NAMALWA (cell line): Measurements from ENCODE around the gene HK1.
"Not testable (repeated sequence)": the region's sequence is repeated elsewhere in the genome, so short reads cannot be mapped to it uniquely, and the experiment has no call there.

Source experiments
- DNase-seq: peaks from one replicate; pipeline ENCODE4 v3.0.0-alpha.2; 2015; ENCODE audit warnings: low spot score

Gene HK1

DNA sequence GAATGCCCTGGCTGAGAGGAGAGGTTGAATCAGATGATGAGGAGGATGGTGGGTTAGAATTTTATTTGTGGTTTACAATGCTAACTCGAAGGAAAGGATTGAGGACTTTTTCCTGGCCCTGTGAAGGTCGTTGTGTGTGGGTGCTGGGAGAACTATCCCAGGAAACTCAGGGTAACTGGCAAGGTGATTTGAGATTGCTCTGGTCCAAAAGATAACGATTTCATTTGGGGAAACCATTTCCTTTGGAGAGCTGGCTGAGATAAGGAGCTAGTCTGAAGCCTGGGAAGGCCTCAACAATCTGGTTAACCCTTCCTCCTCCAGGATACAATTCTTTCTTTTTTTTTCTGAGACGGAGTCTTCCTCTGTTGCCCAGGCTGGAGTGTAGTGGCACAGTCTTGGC lies 33.0 kb downstream of the HK1 start:
- no peak for DNase-seq

DNA sequence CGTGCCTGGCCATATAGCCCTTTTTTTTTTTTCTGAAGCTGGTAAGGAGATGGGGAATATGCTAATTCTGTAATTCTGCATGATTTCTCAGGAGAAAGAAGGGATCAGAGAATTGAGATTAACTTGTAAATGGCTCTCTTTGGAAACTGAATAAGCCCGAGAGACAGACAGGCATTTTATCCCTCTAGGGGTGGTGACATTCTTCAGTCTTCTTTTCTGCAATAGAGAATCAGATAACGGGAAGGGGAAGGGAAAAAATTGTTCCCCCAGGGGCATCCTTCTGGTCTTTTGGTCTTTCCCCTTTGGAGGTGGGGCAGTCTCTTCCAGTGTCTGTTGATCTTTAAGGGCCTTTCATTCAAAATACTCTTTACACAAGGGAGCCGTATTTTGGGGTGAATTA lies 34.2 kb downstream of the HK1 start:
- DNase-seq: no peak

DNA sequence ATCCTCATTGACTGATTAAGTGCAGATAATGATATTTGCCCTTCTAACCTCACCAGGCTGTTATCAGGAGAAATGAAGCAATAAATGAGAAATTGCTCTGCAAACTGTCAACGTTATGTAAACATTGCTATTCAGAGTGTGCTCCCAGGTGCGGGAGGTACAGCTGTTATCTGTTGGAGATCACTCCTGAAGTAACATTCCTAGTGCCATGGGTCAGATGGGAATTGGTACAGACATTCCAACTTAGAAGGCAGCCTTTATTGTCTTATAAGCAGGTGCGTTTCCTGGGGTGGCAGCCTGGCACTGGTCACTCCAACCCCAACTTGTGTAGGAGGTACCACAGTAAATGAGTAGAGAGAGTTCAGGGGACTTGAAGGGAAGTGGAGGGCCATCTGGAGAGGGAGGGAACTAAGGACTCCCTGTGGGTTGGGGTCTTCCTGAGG lies 36.8 kb downstream of the HK1 start:
- DNase-seq: no peak

DNA sequence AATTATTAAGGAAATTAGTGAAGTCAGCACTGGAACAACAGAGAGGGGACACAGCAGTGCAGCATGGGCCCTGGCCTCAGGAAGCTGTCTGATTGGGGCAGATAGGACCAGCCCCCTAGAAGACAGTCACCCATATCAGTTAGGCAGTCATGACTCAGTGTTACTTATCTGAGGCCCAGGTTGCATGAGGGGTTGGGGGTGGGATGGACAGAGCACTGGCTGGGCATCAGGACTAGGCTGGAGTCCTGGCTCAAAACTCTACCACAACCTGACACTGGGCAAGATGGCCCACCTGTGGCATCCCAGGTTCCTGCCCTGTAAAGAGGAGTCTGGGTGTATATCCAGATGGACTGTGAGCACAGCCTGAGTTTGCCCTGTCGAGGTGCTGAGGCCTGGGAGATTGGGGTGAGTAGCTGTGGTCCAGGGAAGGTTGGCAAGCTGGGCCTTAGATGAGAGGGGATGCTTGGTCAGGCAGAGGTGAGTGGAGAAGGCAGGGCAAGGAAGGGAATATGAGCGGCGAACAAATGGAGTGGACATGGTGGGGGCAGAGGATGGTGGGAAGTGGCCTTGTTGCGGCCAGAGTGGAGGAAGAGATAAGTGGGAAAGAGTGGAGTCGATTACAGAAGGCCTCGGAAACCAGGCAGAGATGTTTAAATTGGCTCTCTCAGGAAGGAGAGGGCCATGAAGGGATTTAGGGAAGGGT lies 37.5 kb downstream of the HK1 start:
- DNase-seq: no peak

DNA sequence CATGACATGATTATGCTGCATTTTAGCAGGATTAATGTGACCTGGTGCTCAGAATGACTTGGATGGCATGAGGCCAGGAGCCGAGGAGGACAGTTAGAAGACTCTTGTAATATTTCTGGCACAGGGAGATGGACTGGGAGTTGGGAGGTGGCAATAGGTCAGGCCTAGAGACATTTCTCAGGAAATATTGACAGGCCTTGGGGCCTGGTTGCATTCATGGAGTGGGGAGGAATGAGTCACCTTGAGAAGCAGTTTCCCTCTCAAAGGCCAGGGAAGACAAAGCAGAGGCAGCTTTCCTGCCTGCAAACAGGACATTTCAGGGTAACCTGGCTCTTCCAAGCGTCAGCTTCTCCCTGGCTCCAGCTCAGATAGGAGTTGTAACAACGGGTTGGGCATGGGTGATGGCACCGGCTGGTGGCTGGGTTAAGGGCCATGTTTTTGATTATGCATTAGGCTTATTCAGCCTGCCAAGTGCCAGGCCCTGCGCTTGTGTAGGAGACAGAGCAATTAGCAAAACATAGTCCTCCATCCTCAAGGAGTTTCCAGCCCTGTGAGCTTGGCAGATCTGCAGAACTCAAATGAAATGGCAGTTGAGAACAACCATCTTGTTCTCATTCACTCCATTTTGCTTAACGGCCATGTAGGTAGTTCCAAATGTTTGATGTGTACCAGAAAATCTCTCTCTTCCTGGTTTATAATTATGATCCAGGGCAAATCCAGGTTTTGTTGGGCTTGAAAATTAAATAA lies 38.2 kb downstream of the HK1 start:
- DNase-seq: no peak

DNA sequence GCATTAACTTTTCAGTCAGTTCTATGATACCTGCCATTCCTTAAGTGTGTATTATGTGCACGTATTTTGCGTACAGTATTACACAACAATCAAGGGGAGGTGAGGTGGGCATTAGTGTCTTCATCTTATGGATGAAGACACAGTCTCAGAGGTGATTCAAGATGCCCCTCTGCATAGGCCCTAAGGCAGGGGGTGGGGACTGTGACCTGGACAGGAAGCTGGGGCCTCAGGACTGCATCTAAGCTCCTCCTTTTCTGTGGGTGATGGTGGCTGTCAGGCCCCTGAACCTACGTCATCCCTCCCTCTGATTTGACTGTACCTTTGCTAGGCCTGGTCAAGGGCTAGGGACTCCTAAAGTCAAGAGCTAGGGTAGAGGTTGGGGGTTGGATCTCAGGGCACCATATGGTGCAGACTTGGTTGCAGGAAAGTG lies 38.9 kb downstream of the HK1 start:
- peak; percentile 71 for DNase-seq

DNA sequence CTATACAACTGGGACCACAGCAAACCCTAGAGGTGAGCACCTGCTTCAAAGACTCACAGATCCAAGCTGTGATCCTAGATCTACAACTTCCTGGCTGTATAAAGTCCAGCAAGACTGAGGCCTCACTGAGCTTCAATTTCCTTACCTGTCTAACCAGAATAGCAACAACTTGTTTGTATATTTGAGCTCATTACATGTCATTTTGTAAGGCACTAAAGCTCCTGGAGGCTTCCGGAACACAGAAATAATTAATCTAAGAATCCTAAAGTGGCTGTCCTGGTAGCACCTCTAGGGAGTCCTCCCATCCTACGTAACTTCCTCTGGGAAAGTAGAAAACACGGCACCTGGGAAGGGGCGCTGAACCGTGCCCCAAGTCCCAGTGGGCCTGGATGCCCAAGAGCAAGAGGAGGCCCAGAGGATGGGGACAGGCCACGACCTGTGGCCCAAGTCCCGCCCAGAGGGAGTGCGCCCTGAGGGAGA lies 39.4 kb downstream of the HK1 start:
- no peak for DNase-seq

DNA sequence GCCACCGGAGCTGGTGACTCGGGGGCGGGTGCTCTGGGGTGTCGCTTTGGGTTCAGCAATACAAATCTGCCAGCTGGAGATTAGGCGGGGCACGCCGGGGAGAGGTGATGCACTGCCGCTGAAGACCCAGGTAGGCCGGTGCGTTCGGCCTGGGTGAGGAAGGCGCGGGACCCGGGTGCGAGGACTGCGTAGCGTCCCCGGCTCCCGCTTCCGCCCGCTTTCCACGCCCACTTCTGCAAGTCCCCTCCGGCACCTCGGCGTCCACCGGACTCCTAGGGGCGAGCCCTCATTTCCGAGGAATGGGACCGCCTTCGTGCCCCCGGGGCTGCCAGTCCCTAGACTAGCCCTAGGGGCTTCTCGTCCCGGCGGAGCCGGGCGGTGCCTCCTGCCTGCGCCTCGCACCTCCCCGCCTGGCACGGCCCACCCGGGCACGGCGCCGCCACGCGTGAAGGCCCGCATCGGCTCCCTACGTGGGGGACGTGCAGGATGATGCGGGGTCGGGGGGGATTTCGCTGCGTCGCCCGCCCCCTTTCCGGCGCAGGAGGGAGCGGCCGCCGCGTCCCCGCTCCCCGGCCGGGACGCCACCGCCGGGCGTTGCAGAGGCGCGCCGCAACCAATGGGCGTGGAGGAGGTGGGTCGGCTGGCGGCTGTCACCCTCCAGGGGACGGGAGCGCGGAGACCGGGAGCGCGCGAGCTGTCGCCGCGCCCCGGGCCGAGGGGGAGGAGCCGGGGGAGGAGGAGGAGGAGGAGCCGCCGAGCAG lies 40.0 kb downstream of the HK1 start:
- peak; percentile 91 for DNase-seq

DNA sequence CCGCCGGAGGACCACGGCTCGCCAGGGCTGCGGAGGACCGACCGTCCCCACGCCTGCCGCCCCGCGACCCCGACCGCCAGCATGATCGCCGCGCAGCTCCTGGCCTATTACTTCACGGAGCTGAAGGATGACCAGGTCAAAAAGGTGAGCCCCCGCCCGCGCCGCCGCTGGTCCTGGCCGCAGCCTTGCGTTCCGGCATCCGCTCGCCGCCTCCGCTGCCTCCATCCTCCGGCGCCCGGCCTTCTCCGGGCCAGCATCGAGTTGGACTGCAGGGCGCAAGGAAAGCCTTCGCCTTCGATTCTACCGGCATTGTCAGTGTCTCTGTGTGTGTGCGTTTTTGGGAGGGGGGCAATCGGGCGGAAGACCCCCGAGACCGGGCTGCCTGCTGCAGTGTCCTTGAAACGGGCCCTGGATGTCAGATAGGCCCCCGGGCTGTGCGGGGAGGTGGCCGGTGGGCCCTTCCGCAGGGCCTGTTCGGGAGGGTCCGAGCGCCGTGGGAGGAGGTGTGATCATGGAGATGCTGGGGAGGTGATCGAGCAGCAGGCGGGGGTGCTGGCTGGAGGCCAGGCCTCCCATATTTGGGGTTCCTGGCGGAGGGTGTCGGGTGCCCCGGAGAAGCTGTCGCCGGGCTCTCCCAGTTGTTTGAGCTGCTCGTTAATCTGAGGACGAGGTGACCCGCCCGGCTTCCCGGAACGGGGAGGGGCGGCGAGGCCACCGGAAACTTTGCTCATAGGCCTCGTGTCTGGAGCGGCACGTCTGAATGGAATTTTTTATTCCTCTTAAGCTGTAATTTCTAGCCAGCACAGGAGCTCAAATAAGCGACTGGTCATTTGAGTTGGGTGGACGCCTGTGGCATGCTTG lies 40.8 kb downstream of the HK1 start:
- DNase-seq: no peak

DNA sequence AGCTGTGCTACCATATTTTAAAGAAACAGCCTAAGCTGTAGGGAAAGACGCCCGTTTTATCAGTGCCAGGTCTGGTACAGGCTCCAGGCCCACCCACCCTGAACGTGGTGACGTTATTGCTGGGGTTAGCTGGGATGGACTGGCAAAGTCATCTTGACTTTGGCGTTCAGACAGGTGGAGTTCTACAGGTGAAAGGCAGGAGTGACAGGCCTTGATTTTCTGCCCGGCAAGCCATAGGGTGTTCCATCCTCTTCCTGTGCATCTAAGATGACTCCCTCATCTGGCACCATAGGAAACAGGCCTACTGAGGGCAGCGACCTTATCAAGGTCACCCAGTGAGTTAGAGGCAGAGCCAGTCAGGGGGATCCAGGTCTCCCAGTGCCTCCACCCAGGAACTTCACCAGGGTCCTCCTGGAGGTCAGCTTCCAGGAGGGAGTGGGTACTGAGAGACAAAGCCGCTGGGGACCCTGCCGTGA lies 41.6 kb downstream of the HK1 start:
- DNase-seq: no peak

DNA sequence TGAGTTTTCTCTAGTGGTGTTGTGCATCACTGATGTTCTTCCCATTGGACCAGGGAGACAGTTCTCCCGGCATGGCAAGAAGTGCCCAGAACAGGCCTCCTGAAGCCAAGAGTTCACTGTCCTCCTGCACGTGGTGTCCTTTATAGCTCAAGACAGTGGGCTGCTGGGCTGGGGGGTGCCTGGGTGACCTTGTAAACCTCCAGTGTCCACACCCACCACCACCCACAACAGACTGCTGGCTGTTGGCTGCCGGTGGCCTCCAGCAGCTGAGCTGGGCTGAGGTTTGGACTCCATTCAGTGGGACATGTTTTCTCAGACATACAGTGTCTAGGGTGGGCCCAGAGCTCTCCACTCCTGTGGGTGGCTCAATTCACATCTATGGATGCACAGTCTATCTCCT lies 42.2 kb downstream of the HK1 start:
- no peak for DNase-seq

DNA sequence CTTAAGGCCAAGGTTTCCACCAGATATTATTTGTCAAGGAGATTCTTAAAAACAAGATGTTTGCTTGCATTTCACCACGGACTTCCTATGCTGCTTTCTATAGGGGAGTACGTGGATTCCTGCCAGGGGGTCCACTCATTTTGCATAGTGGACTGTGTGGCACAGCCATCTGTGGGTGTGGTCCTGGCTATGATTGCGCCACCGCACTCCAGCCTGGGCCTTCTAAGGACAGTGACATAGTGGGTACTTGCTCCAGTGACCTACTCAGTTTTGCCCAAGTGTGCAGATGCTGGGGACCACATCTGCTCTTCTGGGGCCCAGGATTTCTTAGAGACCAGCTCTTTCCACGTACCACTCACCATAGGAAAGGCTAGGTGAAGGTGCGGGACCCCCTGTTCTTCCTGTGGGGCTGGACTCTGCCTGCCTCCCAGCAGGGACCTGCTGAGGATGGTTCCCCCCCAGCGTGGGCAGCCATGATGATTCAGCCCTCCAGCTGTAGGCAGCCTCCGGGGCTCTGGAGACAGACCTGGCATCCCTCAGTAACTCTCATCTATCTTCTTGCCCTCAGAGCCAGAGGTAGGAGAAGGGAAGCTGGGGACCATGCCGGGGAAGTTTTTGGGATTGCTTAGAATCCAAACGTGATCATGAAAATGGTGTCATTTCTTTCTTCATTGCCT lies 42.9 kb downstream of the HK1 start:
- DNase-seq: no peak

DNA sequence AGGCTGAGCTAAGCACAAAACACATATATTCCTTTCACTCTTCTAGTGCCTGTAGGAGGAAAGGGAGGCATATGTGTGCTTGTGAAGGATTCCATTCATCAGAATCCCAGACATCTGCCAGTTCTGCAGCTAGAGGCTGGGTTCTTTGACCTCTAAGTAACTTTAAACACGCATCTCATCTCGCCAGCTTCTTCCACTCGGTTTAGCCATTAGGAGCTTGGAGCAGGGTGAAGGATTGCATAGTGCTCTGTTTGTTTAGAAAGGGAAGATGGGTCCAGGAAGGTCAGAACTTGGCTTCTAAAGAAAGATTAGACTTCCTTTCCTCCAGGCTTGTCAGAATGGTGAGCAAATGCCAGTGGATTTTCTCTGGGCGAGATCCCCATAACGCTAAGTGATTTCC lies 43.6 kb downstream of the HK1 start:
- DNase-seq: no peak

DNA sequence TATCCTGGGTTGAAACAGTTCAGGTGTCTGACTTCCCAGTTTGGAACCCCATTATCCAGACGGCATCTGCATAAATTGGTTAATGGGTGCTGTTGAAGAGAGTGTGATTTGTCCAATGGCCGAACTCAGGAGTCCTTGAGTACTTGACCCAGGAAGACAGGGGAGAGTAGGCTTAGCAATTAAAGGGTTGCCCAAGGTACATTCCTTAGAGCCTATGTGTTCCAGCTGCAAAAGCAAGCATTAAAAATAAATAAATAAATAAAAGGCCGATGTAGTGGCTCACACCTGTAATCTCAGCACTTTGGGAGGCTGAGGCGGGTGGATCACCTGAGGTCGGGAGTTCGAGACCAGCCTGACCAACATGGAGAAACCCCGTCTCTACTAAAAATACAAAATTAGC lies 44.0 kb downstream of the HK1 start:
- DNase-seq: not testable (repeated sequence)

DNA sequence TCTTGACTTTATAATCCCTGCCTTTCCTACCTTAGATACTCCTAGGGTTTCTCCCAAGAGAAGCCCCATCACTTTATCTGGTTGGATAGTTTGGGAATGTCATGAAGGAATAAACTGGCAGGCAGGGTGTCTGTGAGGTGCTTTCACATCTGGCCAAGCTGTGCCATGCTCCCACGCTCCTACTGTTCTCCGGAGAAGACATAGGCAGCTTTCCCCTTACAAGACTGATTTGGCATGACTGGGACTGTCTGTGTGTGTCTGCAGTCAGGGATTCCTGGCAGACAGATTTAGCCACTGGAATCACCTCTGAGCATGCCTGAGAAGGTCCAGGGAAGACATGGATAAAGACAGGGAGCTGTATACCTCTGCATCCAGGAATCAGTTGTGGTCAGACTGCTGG lies 45.3 kb downstream of the HK1 start:
- DNase-seq: no peak

DNA sequence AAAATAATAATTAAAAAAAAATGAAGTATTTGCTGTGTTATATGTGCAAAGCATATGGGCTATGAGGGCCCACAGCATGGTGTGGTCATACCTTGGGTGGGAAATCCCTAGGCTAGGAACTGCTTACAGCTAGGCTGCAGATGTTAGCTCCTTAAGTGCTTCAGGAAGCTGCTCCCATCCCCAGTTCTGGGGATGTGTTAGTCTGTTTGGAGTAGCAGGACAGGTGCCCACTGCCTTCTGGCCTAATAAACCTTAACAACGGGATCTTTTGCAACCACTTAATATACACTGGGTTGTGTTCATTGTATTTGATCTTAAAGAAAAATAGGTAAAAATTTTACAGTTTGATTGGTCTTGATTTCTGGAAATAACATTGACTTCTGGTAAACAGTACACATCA lies 46.3 kb downstream of the HK1 start:
- DNase-seq: no peak

DNA sequence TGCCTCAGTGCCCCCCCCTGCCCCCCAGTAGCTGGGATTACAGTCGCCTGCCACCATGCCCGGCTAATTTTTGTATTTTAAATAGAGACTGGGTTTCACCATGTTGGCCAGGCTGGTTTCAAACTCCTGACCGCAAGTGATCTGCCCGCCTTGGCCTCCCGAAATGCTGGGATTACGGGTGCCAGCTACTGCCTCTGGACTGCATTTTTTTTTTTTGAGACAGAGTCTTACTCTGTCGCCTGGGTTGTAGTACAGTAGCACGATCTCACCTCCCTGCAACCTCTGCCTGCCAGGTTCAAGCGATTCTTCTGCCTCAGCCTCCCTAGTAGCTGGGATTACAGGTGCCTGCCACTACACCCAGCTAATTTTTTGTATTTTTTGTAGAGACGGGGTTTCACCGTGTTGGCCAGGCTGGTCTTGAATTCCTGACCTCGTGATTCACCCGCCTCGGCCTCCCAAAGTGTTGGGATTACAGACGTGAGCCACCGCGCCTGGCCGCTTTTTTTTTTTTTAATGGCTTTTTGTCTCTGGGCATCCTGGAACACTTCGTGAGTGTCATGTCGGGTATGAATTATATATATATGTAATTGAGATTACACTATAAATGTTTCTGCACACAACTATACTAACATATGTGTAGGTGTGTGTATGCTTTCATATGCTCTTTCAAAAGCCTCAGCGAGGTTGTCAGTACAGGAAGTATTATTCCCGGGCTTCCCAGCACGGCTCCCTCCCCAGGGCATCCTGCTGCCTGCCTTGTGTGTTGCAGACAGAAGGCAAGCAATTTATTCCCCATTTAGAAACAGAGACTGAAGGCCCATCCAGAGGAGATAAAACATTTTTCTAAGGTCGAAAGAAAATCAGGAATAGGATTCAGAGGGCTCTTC lies 47.6 kb downstream of the HK1 start:
- DNase-seq: not testable (repeated sequence)

DNA sequence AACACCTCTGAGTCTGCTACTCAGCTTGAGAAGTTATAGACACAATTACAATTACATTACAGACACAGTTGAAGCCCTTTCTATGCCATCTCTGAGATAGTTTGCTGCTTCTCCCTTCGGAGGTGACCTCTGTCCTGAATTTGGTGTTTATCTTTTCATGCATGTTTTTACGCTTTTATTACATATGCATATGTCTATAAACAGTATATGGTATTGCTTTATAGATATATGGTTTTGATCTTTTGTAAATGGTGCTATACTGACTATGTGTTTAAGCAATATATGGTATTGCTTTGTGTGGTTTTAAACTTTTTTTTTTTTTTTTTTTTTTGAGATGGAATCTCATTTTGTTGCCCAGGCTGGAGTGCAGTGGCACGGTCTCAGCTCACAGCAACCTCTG lies 48.4 kb downstream of the HK1 start:
- no peak for DNase-seq

DNA sequence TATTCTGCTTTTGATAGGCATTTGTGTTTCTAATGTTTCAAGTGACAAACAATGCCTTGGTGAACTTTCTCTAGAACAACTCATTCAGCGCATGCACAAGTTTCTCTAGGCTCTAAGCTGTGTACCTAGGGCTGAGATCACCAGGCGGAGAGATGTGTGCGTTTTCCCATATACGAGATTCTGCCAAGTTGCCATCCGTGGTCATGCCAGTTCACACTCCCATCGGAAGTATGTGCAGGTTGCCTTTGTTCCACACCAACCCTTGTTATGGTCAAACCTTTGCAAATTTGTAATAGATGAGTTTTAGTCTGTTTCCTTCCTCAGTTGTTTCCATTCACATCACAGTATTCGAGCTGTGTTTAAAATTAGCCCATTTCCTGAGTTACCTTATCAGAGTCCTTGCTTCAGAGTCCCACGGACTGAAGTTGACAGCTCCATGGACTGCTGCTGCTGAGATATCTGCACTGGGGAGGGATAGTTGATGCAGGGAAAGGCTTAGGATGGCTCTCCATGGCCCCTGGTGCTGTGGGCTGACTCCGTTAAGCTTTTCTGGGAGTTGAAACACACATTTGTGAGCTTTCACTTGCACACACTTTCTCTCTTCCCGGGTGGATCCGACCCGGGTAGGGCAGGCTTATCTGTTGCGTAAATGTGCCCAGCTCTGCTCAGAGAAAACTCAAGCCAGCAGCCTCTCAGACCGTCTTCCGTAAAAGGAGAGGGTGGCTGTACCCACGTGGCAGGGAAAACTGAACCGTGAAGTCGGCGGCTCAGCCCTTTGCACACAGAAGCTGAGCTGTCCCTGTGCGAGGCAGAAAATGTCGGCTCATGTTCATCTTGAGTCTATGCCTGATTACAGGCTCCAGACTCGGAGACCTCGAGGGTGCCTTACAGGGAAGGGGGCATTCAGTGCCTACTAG lies 49.4 kb downstream of the HK1 start:
- no peak for DNase-seq
